Measurements from ENCODE around the gene SFI1.
"Not testable (repeated sequence)": the region's sequence is repeated elsewhere in the genome, so short reads cannot be mapped to it uniquely, and the experiment has no call there.

The SFI1 gene

DNA sequence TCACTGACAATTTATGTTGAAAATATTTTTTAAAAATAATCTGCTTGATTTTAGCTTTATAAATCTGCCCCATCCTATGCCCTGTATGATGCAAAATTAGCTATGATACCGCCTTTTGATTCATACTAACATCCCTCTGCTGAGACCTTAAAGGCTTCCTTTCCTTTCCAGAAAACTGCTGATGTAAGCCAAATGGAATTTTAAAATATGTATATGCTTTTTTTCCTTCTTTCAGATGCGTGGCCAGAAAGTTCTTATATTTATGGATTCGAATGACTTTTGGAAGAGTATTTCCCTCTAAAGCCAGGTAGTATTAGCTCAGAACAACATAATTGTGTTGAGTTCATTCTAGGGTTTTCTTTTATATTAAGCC is 34.5 kb downstream of the SFI1 start:
- TF ChIP-seq, protein P1, sequence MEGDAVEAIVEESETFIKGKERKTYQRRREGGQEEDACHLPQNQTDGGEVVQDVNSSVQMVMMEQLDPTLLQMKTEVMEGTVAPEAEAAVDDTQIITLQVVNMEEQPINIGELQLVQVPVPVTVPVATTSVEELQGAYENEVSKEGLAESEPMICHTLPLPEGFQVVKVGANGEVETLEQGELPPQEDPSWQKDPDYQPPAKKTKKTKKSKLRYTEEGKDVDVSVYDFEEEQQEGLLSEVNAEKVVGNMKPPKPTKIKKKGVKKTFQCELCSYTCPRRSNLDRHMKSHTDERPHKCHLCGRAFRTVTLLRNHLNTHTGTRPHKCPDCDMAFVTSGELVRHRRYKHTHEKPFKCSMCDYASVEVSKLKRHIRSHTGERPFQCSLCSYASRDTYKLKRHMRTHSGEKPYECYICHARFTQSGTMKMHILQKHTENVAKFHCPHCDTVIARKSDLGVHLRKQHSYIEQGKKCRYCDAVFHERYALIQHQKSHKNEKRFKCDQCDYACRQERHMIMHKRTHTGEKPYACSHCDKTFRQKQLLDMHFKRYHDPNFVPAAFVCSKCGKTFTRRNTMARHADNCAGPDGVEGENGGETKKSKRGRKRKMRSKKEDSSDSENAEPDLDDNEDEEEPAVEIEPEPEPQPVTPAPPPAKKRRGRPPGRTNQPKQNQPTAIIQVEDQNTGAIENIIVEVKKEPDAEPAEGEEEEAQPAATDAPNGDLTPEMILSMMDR (IDR thresholded peaks at IDR 0.05; ENCODE audit: insufficient read depth, missing control alignments), result no peak
- FAIRE-seq (no peak), DNase-seq (ENCODE audit: insufficient read length, low spot score) (no peak)

DNA sequence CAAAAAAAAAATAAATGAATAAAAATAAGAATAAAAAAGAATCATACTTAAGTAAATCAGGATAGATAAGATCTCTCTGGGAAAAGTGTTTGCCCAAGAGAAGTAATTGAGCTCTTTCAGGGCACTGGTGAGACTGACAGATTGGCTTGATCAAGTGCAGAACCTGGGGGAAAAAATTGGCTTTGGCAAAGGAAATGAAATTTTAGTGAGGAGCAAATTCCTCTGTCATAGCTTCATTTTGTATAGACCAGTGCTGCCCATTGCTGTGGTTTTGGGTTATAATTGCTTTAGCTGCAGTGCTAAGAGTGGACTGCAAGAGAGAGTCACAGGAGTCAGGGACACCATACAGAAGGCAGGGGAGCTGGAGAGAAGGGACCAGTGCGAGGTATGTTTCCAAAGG is 35.7 kb downstream of the SFI1 start:
- FAIRE-seq (no peak), DNase-seq (ENCODE audit: insufficient read length, low spot score) (no peak)
- TF ChIP-seq, protein P1 (IDR thresholded peaks at IDR 0.05; ENCODE audit: insufficient read depth, missing control alignments), result no peak

DNA sequence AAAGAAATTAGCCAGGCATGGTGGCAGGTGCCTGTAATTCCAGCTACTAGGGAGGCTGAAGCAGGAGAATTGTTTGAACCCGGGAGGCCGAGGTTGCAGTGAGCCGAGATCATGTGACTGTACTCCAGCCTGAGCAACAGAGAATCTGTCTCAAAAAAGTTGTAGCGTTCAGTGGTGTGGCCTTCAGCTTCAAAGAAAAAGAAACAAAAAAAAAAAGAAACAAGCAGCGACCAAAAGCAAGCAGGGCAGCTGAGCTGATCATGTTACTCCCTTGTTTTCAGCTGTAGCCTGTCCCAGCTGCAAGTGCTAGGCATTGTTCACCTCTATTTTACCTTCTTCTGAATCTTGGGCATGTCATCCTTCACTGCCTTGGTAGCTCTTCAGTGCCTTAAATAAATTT is 37.0 kb downstream of the SFI1 start:
- TF ChIP-seq, protein P1 (IDR thresholded peaks at IDR 0.05; ENCODE audit: insufficient read depth, missing control alignments), result no peak
- FAIRE-seq (no peak), DNase-seq (ENCODE audit: insufficient read length, low spot score) (no peak)

DNA sequence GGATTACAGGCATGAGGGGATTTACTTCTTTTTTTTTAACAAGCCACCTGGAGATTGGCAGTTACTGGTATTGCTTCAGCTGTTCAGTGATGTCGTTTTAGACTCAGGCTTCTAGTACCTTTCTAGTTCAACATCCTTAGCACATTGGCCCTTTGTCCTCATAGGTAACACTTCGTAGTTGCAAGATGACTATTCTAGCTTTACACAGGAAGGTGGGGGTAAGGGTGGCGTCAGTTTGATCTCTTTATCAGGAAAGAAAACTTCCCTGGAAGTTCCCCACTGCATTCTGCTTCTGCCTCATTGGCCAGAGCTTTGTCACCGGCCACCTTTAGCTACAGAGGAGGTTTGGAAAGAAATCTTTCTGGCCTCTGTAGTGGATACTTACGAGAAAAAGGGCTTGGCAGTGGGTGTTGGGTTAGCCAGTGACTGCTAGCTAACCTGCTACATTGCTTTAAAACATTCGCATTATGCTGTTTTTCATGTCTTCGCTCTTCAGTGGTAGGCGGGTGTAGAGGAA is 40.7 kb downstream of the SFI1 start:
- no peak for FAIRE-seq
- no peak for DNase-seq (ENCODE audit: insufficient read length, low spot score)
- TF ChIP-seq, protein P1 (IDR thresholded peaks at IDR 0.05; ENCODE audit: insufficient read depth, missing control alignments), result no peak

DNA sequence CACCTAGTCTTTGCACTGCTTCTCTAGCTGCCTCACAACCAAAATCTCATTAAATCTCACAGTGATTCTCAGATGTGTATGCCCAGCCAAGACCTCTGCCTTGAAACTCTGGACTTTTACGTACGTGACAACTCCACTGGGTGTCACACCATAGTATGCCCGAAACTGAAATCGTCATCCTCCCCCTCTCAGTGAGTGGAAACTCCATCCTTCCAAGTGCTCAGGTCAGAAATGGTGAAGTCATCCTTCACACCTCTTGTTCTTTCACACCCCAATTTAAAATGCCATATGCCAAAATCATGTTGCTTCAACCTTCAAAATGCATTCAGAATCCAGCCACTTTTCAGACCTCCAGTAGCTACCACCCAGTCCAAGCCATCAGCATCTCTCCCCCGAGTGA is 42.5 kb downstream of the SFI1 start:
- FAIRE-seq, result no peak
- DNase-seq (ENCODE audit: insufficient read length, low spot score), result no peak
- TF ChIP-seq, protein P1 (IDR thresholded peaks at IDR 0.05; ENCODE audit: insufficient read depth, missing control alignments), result no peak

DNA sequence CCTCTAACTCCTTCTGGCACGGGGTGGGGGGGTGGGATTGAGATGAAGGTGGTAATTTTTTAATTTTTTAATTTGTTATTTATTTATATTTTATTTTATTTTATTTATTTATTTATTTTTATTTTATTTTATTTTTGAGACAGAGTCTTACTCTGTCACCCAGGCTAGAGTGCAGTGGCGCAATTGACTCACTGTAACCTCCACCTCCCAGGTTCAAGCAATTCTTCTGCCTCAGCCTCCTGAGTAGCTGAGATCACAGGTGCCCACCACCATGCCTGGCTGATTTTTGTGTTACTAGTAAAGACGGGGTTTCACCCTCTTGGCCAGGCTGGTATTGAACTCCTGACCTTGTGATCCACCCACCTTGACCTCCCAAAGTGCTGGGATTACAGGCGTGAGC is 43.8 kb downstream of the SFI1 start:
- not testable (repeated sequence) for DNase-seq (ENCODE audit: insufficient read length, low spot score); FAIRE-seq

DNA sequence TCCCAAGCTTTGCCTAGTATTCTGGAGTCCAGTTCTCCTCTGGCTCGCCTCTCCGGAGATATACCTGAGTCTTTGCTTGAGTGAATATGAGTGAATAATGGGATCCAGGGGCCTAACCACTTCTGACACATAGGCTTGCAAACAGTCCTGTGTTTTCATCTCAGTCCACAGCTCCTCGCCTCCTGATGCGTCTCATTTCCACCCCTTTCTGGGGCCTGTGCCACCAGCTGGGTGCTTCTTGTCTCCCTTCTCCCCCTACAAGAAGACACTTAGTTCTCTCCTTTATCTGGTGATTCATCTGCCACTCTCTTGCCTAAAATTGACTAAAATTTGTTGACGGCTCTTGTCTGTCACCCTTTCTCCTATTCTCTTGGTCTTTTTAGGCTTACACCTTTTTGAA is 44.6 kb downstream of the SFI1 start:
- DNase-seq (ENCODE audit: insufficient read length, low spot score) (no peak), FAIRE-seq (no peak)
- TF ChIP-seq, protein P1 (IDR thresholded peaks at IDR 0.05; ENCODE audit: insufficient read depth, missing control alignments), result no peak

Measured in D721Med (cell line).